ENCODE data around the gene ABHD14A. TPM values are rescaled to one million over a fixed set of nuclear protein-coding genes. Genes with fewer than 3 reads are reported as not detected.

Gene ABHD14A
- total RNA-seq, 1 donor from 2014 or later: 13.3 TPM

GRCh38 chr3:52028572-52028971 lies 53.7 kb downstream of the ABHD14A start:
- peaks cover 5% of the 10 kb centered on the region for H3K27me3 Mint-ChIP-seq (ENCODE audit: insufficient read depth)

DNA sequence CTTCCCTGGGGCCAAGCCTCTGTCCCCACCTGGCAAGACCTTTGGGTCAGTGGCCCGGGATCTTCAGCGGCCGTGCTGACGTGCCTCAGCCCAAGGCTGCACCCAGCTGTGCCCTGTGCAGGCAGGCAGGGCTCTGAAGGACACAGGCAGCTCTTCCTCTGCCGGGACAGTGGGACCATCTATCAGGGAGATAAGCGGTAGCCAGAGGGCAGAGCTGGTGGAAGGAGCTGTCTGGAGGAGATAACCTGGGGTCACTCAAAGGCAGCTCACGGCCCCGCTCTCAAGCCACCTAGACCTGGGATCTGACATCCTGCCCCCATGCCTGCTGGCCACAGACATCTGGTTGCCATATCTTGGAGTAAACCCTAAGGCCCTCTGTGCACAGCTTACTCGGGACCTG lies 54.2 kb downstream of the ABHD14A start:
- no peaks in the 10 kb centered on the region for H3K36me3 Mint-ChIP-seq (ENCODE audit: low read depth)
- intact Hi-C loops (cut with micrococcal nuclease): no loop called here
- no peaks in the 10 kb centered on the region for H3K9me3 Mint-ChIP-seq
- no peaks in the 10 kb centered on the region for H3K4me1 Mint-ChIP-seq (ENCODE audit: low read depth)
- H3K4me3 Mint-ChIP-seq: no peak overlapping the region
- DNase-seq (ENCODE audit: low spot score): no peak
- H3K27me3 Mint-ChIP-seq (ENCODE audit: insufficient read depth): peaks cover 5% of the 10 kb centered on the region
- no peak overlapping the region for H3K27ac Mint-ChIP-seq

More at GRCh38 chr3:52028572-52028971, 53.7 kb downstream of the ABHD14A start:
- Mint-ChIP-seq H3K4me1 (ENCODE audit: low read depth) (no peaks in the 10 kb centered on the region), H3K27ac (no peak overlapping the region), H3K9me3 (no peaks in the 10 kb centered on the region), H3K4me3 (no peak overlapping the region), H3K36me3 (ENCODE audit: low read depth) (no peaks in the 10 kb centered on the region)
- intact Hi-C loops (cut with micrococcal nuclease): no loop called here
- no peak for DNase-seq (ENCODE audit: low spot score)

GRCh38 chr3:52029535-52029934 lies 54.7 kb downstream of the ABHD14A start:
- H3K36me3 Mint-ChIP-seq (ENCODE audit: low read depth): no peaks in the 10 kb centered on the region
- intact Hi-C loops (cut with micrococcal nuclease): no loop called here
- H3K4me3 Mint-ChIP-seq: no peak overlapping the region
- no peaks in the 10 kb centered on the region for H3K4me1 Mint-ChIP-seq (ENCODE audit: low read depth)
- no peak for DNase-seq (ENCODE audit: low spot score)
- H3K9me3 Mint-ChIP-seq: no peaks in the 10 kb centered on the region
- no peak overlapping the region for H3K27ac Mint-ChIP-seq
- H3K27me3 Mint-ChIP-seq (ENCODE audit: insufficient read depth): peaks cover 4% of the 10 kb centered on the region

Other genes with a start within 250 kb of the ABHD14A start
- gene IQCF6, start 195.8 kb upstream of the ABHD14A start, total RNA-seq: not detected in 2 replicates
- not detected in 2 replicates for gene IQCF2, start 113.4 kb upstream of the ABHD14A start, total RNA-seq
- not detected in 2 replicates for gene IQCF5, start 99.5 kb upstream of the ABHD14A start, total RNA-seq
- not detected in 2 replicates for gene IQCF1, start 71.7 kb upstream of the ABHD14A start, total RNA-seq
- 91.8 and 93.1 TPM in 2 replicates for gene RRP9, start 33.2 kb upstream of the ABHD14A start, total RNA-seq
- 13.4 and 14.5 TPM in 2 replicates for gene PARP3, start 32.7 kb upstream of the ABHD14A start, total RNA-seq
- not detected in 2 replicates for gene GPR62, start 19.7 kb upstream of the ABHD14A start, total RNA-seq
- 14.8 and 18.0 TPM in 2 replicates for gene PCBP4, start 7.6 kb upstream of the ABHD14A start, total RNA-seq
- gene ABHD14B, start 1.0 kb upstream of the ABHD14A start, total RNA-seq: 37.9 and 38.0 TPM in 2 replicates
- gene ACY1, start 8.5 kb downstream of the ABHD14A start, total RNA-seq: 58.0 and 58.5 TPM in 2 replicates
- gene RPL29, start 20.8 kb downstream of the ABHD14A start, total RNA-seq: 1,590 and 1,596 TPM in 2 replicates
- 35.4 and 37.4 TPM in 2 replicates for gene DUSP7, start 81.5 kb downstream of the ABHD14A start, total RNA-seq
- 20.3 and 24.9 TPM in 2 replicates for gene POC1A, start 179.4 kb downstream of the ABHD14A start, total RNA-seq
- gene ALAS1, start 223.1 kb downstream of the ABHD14A start, total RNA-seq: 105 and 110 TPM in 2 replicates